B cell (primary cell): Measurements from ENCODE around the gene ZFP92.

Experiments
- CTCF ChIP-seq: fragments of 200-600 bp; IDR thresholded peaks from one replicate; pipeline ENCODE4 v1.8.0; 2022; ENCODE audit warnings: antibody characterized with exemption, mild to moderate bottlenecking
- EZH2 ChIP-seq: IDR thresholded peaks from 2 replicates; pipeline ENCODE4 v1.6.1; 2012; ENCODE audit warnings: borderline replicate concordance, low read depth, mild to moderate bottlenecking, moderate library complexity, low read length; ENCODE audit not compliant: insufficient read depth, poor library complexity, severe bottlenecking

DNA sequence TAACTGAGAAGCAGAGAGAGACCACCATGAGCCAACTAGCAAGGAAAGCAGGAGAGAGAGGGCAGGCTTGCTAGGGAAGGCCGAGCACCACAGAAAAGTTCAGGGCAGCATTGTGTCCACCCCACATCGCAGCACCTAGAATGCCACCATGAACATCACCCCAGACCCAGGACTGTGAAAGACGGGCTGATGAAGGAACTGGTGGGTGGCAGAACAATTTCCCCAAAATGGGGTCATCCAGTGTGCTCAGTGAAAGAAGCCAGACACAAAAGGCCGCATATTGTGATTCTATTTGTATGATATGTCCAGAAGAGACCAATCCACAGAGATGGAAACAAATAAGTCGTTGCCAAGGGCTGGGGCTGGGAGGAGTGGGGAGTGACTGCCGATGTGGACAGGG is 26.9 kb upstream of the ZFP92 start:
- TF ChIP-seq CTCF = no peak
- no peak for TF ChIP-seq EZH2
